H9 (cell line): Measurements from ENCODE around the gene C2orf49. TPM values are rescaled to one million over a fixed set of nuclear protein-coding genes. Genes with fewer than 3 reads are reported as not detected.

Experiments used
- DNase-seq: peaks from one replicate; pipeline ENCODE4 v3.0.0-alpha.2; 2017
- H2AFZ ChIP-seq: one replicate; pipeline ENCODE4 v1.6.1; 2013; ENCODE audit warnings: mild to moderate bottlenecking, low read length, control low read depth, moderate library complexity
- H2AK5ac ChIP-seq: 2 replicates; pipeline ENCODE4 v1.6.1; 2013; ENCODE audit warnings: low read length, control low read depth, mixed read lengths; ENCODE audit not compliant: insufficient read length
- H2BK120ac ChIP-seq: one replicate; pipeline ENCODE4 v1.6.1; 2013; ENCODE audit warnings: low read depth, mild to moderate bottlenecking, low read length, control low read depth, inconsistent platforms; ENCODE audit not compliant: poor library complexity, severe bottlenecking
- H2BK12ac ChIP-seq: 2 replicates; pipeline ENCODE4 v1.6.1; 2013; ENCODE audit warnings: low read length, control low read depth, mixed read lengths, low read depth; ENCODE audit not compliant: insufficient read length
- H2BK15ac ChIP-seq: 2 replicates; pipeline ENCODE4 v1.6.1; 2013; ENCODE audit warnings: low read depth, low read length, control low read depth
- H2BK20ac ChIP-seq: one replicate; pipeline ENCODE4 v1.6.1; 2013; ENCODE audit warnings: low read depth, mild to moderate bottlenecking, low read length, control low read depth, inconsistent platforms; ENCODE audit not compliant: poor library complexity, severe bottlenecking
- H2BK5ac ChIP-seq: 2 replicates; pipeline ENCODE4 v1.6.1; 2013; ENCODE audit warnings: low read length, control low read depth, mixed read lengths; ENCODE audit not compliant: insufficient read length
- H3K14ac ChIP-seq: 2 replicates; pipeline ENCODE4 v1.6.1; 2013; ENCODE audit warnings: low read length, control low read depth; ENCODE audit not compliant: insufficient read depth
- H3K18ac ChIP-seq: 2 replicates; pipeline ENCODE4 v1.6.1; 2013; ENCODE audit warnings: low read depth, mild to moderate bottlenecking, mixed read lengths, low read length, control low read depth; ENCODE audit not compliant: insufficient read length
- H3K23ac ChIP-seq: 2 replicates; pipeline ENCODE4 v1.6.1; 2013; ENCODE audit warnings: low read length, control low read depth, mixed read lengths, low read depth; ENCODE audit not compliant: insufficient read length
- H3K23me2 ChIP-seq: 2 replicates; pipeline ENCODE4 v1.6.1; 2013; ENCODE audit warnings: low read depth, mild to moderate bottlenecking, mixed read lengths, low read length, control low read depth; ENCODE audit not compliant: insufficient read length, poor library complexity, severe bottlenecking
- H3K27ac ChIP-seq: 2 replicates; pipeline ENCODE4 v1.5.1; 2013; ENCODE audit warnings: low read length, control low read depth, mixed read lengths, low read depth; ENCODE audit not compliant: insufficient read length
- H3K27me3 ChIP-seq: 2 replicates; pipeline ENCODE4 v1.6.1; 2013; ENCODE audit warnings: low read length, control low read depth, inconsistent platforms; ENCODE audit not compliant: insufficient read depth
- H3K4ac ChIP-seq: 2 replicates; pipeline ENCODE4 v1.6.1; 2013; ENCODE audit warnings: low read depth, mild to moderate bottlenecking, control low read depth, inconsistent platforms, low read length, moderate library complexity
- H3K4me1 ChIP-seq: 2 replicates; pipeline ENCODE4 v1.6.1; 2013; ENCODE audit warnings: low read length, control low read depth, inconsistent platforms; ENCODE audit not compliant: insufficient read depth
- H3K4me2 ChIP-seq: 2 replicates; pipeline ENCODE4 v1.6.1; 2013; ENCODE audit warnings: low read length, control low read depth, mixed read lengths; ENCODE audit not compliant: insufficient read length, insufficient read depth
- H3K56ac ChIP-seq: 2 replicates; pipeline ENCODE4 v1.6.1; 2013; ENCODE audit warnings: low read depth, mild to moderate bottlenecking, mixed read lengths, low read length, control low read depth; ENCODE audit not compliant: insufficient read length
- H3K79me1 ChIP-seq: 2 replicates; pipeline ENCODE4 v1.6.1; 2013; ENCODE audit warnings: low read depth, mild to moderate bottlenecking, moderate library complexity, low read length, control low read depth, inconsistent platforms; ENCODE audit not compliant: insufficient read depth, poor library complexity, severe bottlenecking
- H3K79me2 ChIP-seq: 2 replicates; pipeline ENCODE4 v1.6.1; 2013; ENCODE audit warnings: low read length, control low read depth, inconsistent platforms; ENCODE audit not compliant: insufficient read depth
- H3K9ac ChIP-seq: 2 replicates; pipeline ENCODE4 v1.6.1; 2013; ENCODE audit warnings: low read length, control low read depth, mixed read lengths; ENCODE audit not compliant: insufficient read length; ENCODE audit errors: extremely low read depth
- H3K9me3 ChIP-seq: one replicate; pipeline ENCODE4 v1.6.1; 2013; ENCODE audit warnings: low read depth, low read length, inconsistent platforms; ENCODE audit not compliant: control insufficient read depth
- H3T11ph ChIP-seq: one replicate; pipeline ENCODE4 v1.6.1; 2013; ENCODE audit warnings: mild to moderate bottlenecking, low read length, control low read depth, inconsistent platforms
- H4K20me1 ChIP-seq: one replicate; pipeline ENCODE4 v1.6.1; 2013; ENCODE audit not compliant: control insufficient read depth, insufficient read length, insufficient read depth
- H4K5ac ChIP-seq: 2 replicates; pipeline ENCODE4 v1.6.1; 2013; ENCODE audit warnings: low read depth, mild to moderate bottlenecking, mixed read lengths, low read length, control low read depth; ENCODE audit not compliant: insufficient read length
- H4K8ac ChIP-seq: replicated peaks from 2 replicates; pipeline ENCODE4 v1.6.1; 2013; ENCODE audit warnings: low read length, control low read depth, mixed read lengths, low read depth; ENCODE audit not compliant: insufficient read length
- H4K91ac ChIP-seq: 2 replicates; pipeline ENCODE4 v1.6.1; 2013; ENCODE audit warnings: low read depth, mild to moderate bottlenecking, moderate library complexity, mixed read lengths, low read length, control low read depth; ENCODE audit not compliant: insufficient read length
- H3K27ac Mint-ChIP-seq, 3 experiments: 2 replicates in 2 of 3; 3 replicates in 1 of 3; pipeline ENCODE4 v1.8.0; 2020 to 2021; ENCODE audit warnings: mixed read lengths in 3 of 3, mild to moderate bottlenecking in 1 of 3, moderate library complexity in 1 of 3
- H3K27me3 Mint-ChIP-seq: 2 replicates; pipeline ENCODE4 v1.8.0; 2021; ENCODE audit warnings: low read depth, mild to moderate bottlenecking, moderate library complexity, mixed read lengths
- H3K36me3 Mint-ChIP-seq, 3 experiments: 2 replicates in 2 of 3; 3 replicates in 1 of 3; pipeline ENCODE4 v1.8.0; 2020 to 2021; ENCODE audit warnings: low read depth in 3 of 3, mixed read lengths in 3 of 3; ENCODE audit not compliant: insufficient read depth in 1 of 3
- H3K4me1 Mint-ChIP-seq, 2 experiments: 2 replicates each; pipeline ENCODE4 v1.8.0; 2020; ENCODE audit warnings: mixed read lengths in 2 of 2
- H3K4me3 Mint-ChIP-seq, 2 experiments: 2 replicates in 1 of 2; 3 replicates in 1 of 2; pipeline ENCODE4 v1.8.0; 2020 to 2021; ENCODE audit warnings: mild to moderate bottlenecking in 2 of 2, mixed read lengths in 2 of 2, moderate library complexity in 1 of 2
- H3K9me3 Mint-ChIP-seq, 2 experiments: 2 replicates in 1 of 2; 3 replicates in 1 of 2; pipeline ENCODE4 v1.8.0; 2020; ENCODE audit warnings: mild to moderate bottlenecking in 2 of 2, mixed read lengths in 2 of 2, moderate library complexity in 1 of 2
- WGBS: extraction: QIAGEN DNeasy Blood & Tissue Kit; methylation state at CpG from one replicate; pipeline ENCODE4 v1.1.7; 2013; ENCODE audit warnings: missing lambda C conversion rate, low lambda C conversion rate, mixed read lengths; ENCODE audit not compliant: insufficient read length; ENCODE audit errors: extremely low coverage; 5-methylcytosine and 5-hydroxymethylcytosine counted together
- total RNA-seq: library from RNA; stranded (reverse); gene quantifications from 2 replicates; pipeline ENCODE4 v1.2.1, GENCODE V29; 2021
- TF ChIP-seq, protein P1 (sequence below): fragments of 200-600 bp; sonication (generic); conservative IDR thresholded peaks from 3 replicates; pipeline ENCODE4 v1.8.0; 2021; ENCODE audit warnings: antibody characterized with exemption, mild to moderate bottlenecking

The C2orf49 gene
- total RNA-seq, 1 experiment from 2014 or later, result 18.8 TPM

DNA sequence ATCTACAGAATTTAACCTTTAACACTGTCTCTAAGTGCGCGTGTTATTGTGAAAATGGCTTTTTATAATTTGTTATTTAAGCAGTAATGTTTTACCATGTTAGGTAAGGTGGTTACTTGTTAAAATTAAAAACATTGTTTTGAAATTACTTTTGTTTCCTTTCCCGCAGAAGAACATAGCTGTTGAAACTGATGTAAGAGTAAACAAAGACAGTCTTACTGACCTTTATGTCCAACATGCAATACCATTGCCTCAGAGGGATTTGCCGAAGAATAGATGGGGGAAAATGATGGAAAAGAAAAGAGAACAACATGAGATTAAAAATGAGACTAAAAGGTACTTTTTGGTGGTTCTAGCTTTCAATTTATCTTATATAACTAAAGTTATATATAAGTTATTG is 2.1 kb downstream of the C2orf49 start:
- Histone ChIP-seq H2BK12ac (no peak overlapping the region), H3K4ac (no peak overlapping the region), H3K9ac (no peak overlapping the region), H3K18ac (no peak overlapping the region), H4K5ac (no peak overlapping the region), H3K27me3 (no peaks in the 10 kb centered on the region), H2BK5ac (no peak overlapping the region), H3K27ac (no peak overlapping the region), H2AFZ (no peak overlapping the region), H2BK20ac (no peak overlapping the region), H3K4me1 (no peaks in the 10 kb centered on the region), H4K20me1 (no peaks in the 10 kb centered on the region), H3K14ac (no peak overlapping the region), H3K23ac (no peak overlapping the region), H4K91ac (no peak overlapping the region), H3K23me2 (peaks cover 9% of the 10 kb centered on the region), H2BK15ac (no peak overlapping the region), H3T11ph (no peak overlapping the region), H3K4me2 (no peak overlapping the region), H3K79me2 (peaks cover 16% of the 10 kb centered on the region), H3K79me1 (peaks cover 5% of the 10 kb centered on the region), H4K8ac (no peak overlapping the region), H2BK120ac (no peak overlapping the region), H2AK5ac (no peak overlapping the region), H3K9me3 (no peaks in the 10 kb centered on the region), H3K56ac (no peak overlapping the region)
- TF ChIP-seq, protein P1, sequence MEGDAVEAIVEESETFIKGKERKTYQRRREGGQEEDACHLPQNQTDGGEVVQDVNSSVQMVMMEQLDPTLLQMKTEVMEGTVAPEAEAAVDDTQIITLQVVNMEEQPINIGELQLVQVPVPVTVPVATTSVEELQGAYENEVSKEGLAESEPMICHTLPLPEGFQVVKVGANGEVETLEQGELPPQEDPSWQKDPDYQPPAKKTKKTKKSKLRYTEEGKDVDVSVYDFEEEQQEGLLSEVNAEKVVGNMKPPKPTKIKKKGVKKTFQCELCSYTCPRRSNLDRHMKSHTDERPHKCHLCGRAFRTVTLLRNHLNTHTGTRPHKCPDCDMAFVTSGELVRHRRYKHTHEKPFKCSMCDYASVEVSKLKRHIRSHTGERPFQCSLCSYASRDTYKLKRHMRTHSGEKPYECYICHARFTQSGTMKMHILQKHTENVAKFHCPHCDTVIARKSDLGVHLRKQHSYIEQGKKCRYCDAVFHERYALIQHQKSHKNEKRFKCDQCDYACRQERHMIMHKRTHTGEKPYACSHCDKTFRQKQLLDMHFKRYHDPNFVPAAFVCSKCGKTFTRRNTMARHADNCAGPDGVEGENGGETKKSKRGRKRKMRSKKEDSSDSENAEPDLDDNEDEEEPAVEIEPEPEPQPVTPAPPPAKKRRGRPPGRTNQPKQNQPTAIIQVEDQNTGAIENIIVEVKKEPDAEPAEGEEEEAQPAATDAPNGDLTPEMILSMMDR, result no peak
- peak overlapping the region; percentile 8 to 99; a peak in 1 of 5 replicates for H3K4me3 Mint-ChIP-seq
- no peak for DNase-seq
- H3K27ac Mint-ChIP-seq, result no peak overlapping the region
- H3K36me3 Mint-ChIP-seq, result peaks cover 13 to 43% (median 40%) of the 10 kb centered on the region in 3 experiments; a peak in 6 of 7 replicates
- H3K27me3 Mint-ChIP-seq, result no peaks in the 10 kb centered on the region; the same call in 1 of the 2 replicates
- H3K9me3 Mint-ChIP-seq, result peaks cover 0 to 3% of the 10 kb centered on the region in 2 experiments; a peak in 1 of 5 replicates
- WGBS, result no CpG with 5 or more reads among the region's 4 CpGs
- H3K4me1 Mint-ChIP-seq, result peaks cover 10 to 16% of the 10 kb centered on the region in 2 experiments
